Astrocyte (in vitro differentiated cells and primary cell): ENCODE results near the gene RNFT2.

Experiments
- CTCF ChIP-seq: IDR thresholded peaks from 2 replicates; pipeline ENCODE4 v1.5.1; 2011; ENCODE audit warnings: low read depth, mild to moderate bottlenecking, inconsistent platforms, low read length, moderate library complexity; ENCODE audit not compliant: insufficient read depth
- EZH2 ChIP-seq: IDR thresholded peaks from 2 replicates; pipeline ENCODE4 v1.6.1; 2012; ENCODE audit warnings: mild to moderate bottlenecking, low read length, inconsistent platforms; ENCODE audit not compliant: insufficient read depth

- no peak for TF ChIP-seq CTCF
- TF ChIP-seq EZH2: no peak
These were observed 140.7 kb downstream of the RNFT2 start for GRCh38 chr12:116878567-116879508.
